ENCODE measurements around the gene PPDPF.

GRCh38 chr20:63565699-63566335, 45.3 kb downstream of the PPDPF start:
- TF ChIP-seq CTCF (IDR thresholded peaks at IDR 0.05) (no peak), POLR2A (IDR thresholded peaks at IDR 0.05) (no peak)
